ENCODE data around the gene SEC24D. TPM values are rescaled to one million over a fixed set of nuclear protein-coding genes. Genes with fewer than 3 reads are reported as not detected.

The SEC24D gene
- total RNA-seq, 1 experiment from 2014 or later: 32.0 TPM

DNA sequence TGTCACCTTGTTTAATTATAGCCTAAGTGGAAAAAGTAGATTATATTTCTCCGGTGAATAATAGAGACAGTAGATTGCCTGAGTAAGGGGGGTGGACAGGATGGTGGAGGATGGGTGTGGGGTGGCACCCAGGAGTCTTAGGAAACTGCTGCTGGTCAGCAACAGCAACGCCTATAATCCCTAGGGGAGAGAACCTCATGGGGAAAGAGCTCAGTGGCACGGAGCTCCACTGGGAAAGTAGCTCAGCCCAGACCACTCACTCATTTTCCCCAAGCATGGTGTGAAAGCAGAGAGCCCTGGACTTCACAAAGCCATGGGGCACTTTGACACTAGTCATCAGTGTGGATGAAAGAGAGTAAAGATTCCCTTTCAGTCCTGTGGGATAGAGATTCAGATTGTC lies 119.6 kb downstream of the SEC24D start:
- intact Hi-C loops (cut with micrococcal nuclease; ENCODE audit: unreplicated experiment): no loop called here
- Mint-ChIP-seq H3K4me1 (ENCODE audit: low read depth, unreplicated experiment) (peaks cover 6% of the 10 kb centered on the region), H3K27me3 (ENCODE audit: insufficient read depth, unreplicated experiment) (no peaks in the 10 kb centered on the region), H3K36me3 (ENCODE audit: insufficient read depth, unreplicated experiment) (peaks cover 9% of the 10 kb centered on the region), H3K4me3 (ENCODE audit: unreplicated experiment) (no peak overlapping the region), H3K9me3 (ENCODE audit: unreplicated experiment) (no peaks in the 10 kb centered on the region), H3K27ac (ENCODE audit: unreplicated experiment) (no peak overlapping the region)
- ChIA-PET POLR2A (no interaction called here), CTCF (no interaction called here)
- H3K9me3 ChIP-seq: no peaks in the 10 kb centered on the region
- H3K27me3 ChIP-seq (replicated peaks; ENCODE audit: control insufficient read depth, insufficient read depth, low read length): no peaks in the 10 kb centered on the region
- BruUV-seq (replicated peaks): no TSS peak
- peaks cover 4% of the 10 kb centered on the region; the same call in 1 of the 2 replicates for H3K4me1 ChIP-seq
- TF ChIP-seq, protein P1, sequence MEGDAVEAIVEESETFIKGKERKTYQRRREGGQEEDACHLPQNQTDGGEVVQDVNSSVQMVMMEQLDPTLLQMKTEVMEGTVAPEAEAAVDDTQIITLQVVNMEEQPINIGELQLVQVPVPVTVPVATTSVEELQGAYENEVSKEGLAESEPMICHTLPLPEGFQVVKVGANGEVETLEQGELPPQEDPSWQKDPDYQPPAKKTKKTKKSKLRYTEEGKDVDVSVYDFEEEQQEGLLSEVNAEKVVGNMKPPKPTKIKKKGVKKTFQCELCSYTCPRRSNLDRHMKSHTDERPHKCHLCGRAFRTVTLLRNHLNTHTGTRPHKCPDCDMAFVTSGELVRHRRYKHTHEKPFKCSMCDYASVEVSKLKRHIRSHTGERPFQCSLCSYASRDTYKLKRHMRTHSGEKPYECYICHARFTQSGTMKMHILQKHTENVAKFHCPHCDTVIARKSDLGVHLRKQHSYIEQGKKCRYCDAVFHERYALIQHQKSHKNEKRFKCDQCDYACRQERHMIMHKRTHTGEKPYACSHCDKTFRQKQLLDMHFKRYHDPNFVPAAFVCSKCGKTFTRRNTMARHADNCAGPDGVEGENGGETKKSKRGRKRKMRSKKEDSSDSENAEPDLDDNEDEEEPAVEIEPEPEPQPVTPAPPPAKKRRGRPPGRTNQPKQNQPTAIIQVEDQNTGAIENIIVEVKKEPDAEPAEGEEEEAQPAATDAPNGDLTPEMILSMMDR (IDR thresholded peaks at IDR 0.05; ENCODE audit: insufficient read depth in 1 of 2, low read depth in 1 of 2, low read length in 1 of 2, severe bottlenecking in 1 of 2, unreplicated experiment in 1 of 2): no peak
- no peaks in the 10 kb centered on the region for H3K36me3 ChIP-seq (ENCODE audit: control insufficient read depth, insufficient read depth, low read length)
- no peak overlapping the region for H3K4me3 ChIP-seq (ENCODE audit: low read depth, low read length)
- DNase-seq: no peak

DNA sequence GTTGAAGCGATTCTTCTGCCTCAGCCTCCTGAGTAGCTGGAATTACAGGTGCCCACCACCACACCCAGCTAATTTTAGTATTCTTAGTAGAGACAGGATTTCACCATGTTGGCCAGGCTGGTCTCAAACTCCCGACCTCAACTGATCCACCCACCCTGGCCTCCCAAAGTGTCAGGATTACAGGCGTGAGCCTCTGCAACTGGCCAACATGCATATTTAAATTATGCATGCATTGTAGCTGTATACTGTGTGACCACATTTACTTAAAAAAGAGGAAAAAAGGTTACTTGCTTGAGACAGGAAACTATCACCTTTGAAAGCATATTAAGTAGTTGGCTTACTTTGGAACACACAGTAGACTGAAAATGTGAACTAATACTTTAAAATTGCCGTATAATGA lies 121.2 kb downstream of the SEC24D start:
- Mint-ChIP-seq H3K4me3 (ENCODE audit: unreplicated experiment) (no peak overlapping the region), H3K9me3 (ENCODE audit: unreplicated experiment) (no peaks in the 10 kb centered on the region), H3K27me3 (ENCODE audit: insufficient read depth, unreplicated experiment) (no peaks in the 10 kb centered on the region), H3K4me1 (ENCODE audit: low read depth, unreplicated experiment) (no peaks in the 10 kb centered on the region), H3K36me3 (ENCODE audit: insufficient read depth, unreplicated experiment) (peaks cover 20% of the 10 kb centered on the region), H3K27ac (ENCODE audit: unreplicated experiment) (no peak overlapping the region)
- H3K4me1 ChIP-seq: peaks cover 6% of the 10 kb centered on the region; the same call in 1 of the 2 replicates
- POLR2A ChIA-PET: no interaction called here
- no peaks in the 10 kb centered on the region for H3K36me3 ChIP-seq (ENCODE audit: control insufficient read depth, insufficient read depth, low read length)
- TF ChIP-seq, protein P1 (IDR thresholded peaks at IDR 0.05; ENCODE audit: insufficient read depth in 1 of 2, low read depth in 1 of 2, low read length in 1 of 2, severe bottlenecking in 1 of 2, unreplicated experiment in 1 of 2): no peak
- no peaks in the 10 kb centered on the region for H3K9me3 ChIP-seq
- no peaks in the 10 kb centered on the region for H3K27me3 ChIP-seq (replicated peaks; ENCODE audit: control insufficient read depth, insufficient read depth, low read length)
- no TSS peak for BruUV-seq (replicated peaks)
- DNase-seq: no peak
- intact Hi-C loops (cut with micrococcal nuclease; ENCODE audit: unreplicated experiment): no loop called here
- H3K4me3 ChIP-seq (ENCODE audit: low read depth, low read length): no peak overlapping the region
- CTCF ChIA-PET: no interaction called here

DNA sequence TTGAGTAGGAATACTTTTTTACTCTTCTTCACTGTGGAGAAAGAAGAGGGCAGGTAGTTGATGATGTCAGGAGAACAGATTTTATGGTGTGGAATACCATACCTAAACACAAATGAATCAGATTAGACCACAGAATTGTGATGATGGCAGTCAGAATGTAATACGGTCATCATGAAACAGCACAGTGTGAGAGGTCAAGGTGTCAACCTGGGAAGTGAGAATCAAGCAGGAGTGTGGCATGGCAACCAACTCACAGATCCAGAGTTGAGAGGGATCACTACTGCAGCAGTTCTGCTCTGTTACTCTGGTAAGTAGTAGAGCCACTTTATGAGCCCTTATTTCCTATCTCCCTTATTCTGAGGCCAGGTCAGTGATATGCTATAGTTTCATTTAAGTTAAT lies 123.1 kb downstream of the SEC24D start:
- H3K4me1 ChIP-seq: peaks cover 7% of the 10 kb centered on the region; the same call in 1 of the 2 replicates
- intact Hi-C loops (cut with micrococcal nuclease; ENCODE audit: unreplicated experiment): no loop called here
- no peaks in the 10 kb centered on the region for H3K27me3 ChIP-seq (replicated peaks; ENCODE audit: control insufficient read depth, insufficient read depth, low read length)
- no TSS peak for BruUV-seq (replicated peaks)
- Mint-ChIP-seq H3K9me3 (ENCODE audit: unreplicated experiment) (no peaks in the 10 kb centered on the region), H3K27me3 (ENCODE audit: insufficient read depth, unreplicated experiment) (no peaks in the 10 kb centered on the region), H3K36me3 (ENCODE audit: insufficient read depth, unreplicated experiment) (peaks cover 28% of the 10 kb centered on the region), H3K27ac (ENCODE audit: unreplicated experiment) (no peak overlapping the region), H3K4me3 (ENCODE audit: unreplicated experiment) (no peak overlapping the region), H3K4me1 (ENCODE audit: low read depth, unreplicated experiment) (no peaks in the 10 kb centered on the region)
- H3K36me3 ChIP-seq (ENCODE audit: control insufficient read depth, insufficient read depth, low read length): no peaks in the 10 kb centered on the region
- ChIA-PET POLR2A (no interaction called here), CTCF (no interaction called here)
- no peaks in the 10 kb centered on the region for H3K9me3 ChIP-seq
- DNase-seq: no peak
- H3K4me3 ChIP-seq (ENCODE audit: low read depth, low read length): no peak overlapping the region
- TF ChIP-seq, protein P1 (IDR thresholded peaks at IDR 0.05; ENCODE audit: insufficient read depth in 1 of 2, low read depth in 1 of 2, low read length in 1 of 2, severe bottlenecking in 1 of 2, unreplicated experiment in 1 of 2): no peak
